Breast epithelium (tissue), 3 donors: ENCODE results near the gene ZSCAN16.

ENCODE experiments used
- CTCF ChIP-seq, 3 donors: fragments of 450-650 bp; IDR thresholded peaks; one replicate each; pipeline ENCODE4 v1.5.1; 2016 to 2017; ENCODE audit warnings: antibody characterized with exemption in 3 of 3, mild to moderate bottlenecking in 3 of 3, moderate library complexity in 3 of 3
- POLR2AphosphoS5 ChIP-seq, 3 donors: sonication (generic); formaldehyde crosslinking; IDR thresholded peaks; one replicate each; pipeline ENCODE4 v1.6.1; 2017; ENCODE audit warnings: antibody characterized with exemption in 3 of 3

GRCh38 chr6:28080631-28081485, 43.6 kb upstream of the ZSCAN16 start:
- no peak for TF ChIP-seq CTCF (IDR thresholded peaks at IDR 0.05)
- TF ChIP-seq POLR2AphosphoS5 (IDR thresholded peaks at IDR 0.05), result peak; percentile 82 to 93 (median 87)
